H1 (cell line): ENCODE results near the gene IGFBP1. TPM values are rescaled to one million over a fixed set of nuclear protein-coding genes. Genes with fewer than 3 reads are reported as not detected.

Experiments used
- CHD2 ChIP-seq: IDR thresholded peaks from 2 replicates; pipeline ENCODE4 v1.6.1; 2012; ENCODE audit warnings: low read length, improper control_type of control experiment
- CTBP2 ChIP-seq: IDR thresholded peaks from 2 replicates; pipeline ENCODE4 v1.7.0; 2011; ENCODE audit warnings: borderline replicate concordance, mild to moderate bottlenecking, moderate library complexity, mixed read lengths, low read length; ENCODE audit not compliant: insufficient read depth, insufficient read length
- EP300 ChIP-seq, 2 experiments: IDR thresholded peaks; 1 replicate in 1 of 2; 2 replicates in 1 of 2; pipeline ENCODE4 v1.6.1; 2011 to 2012; ENCODE audit warnings: low read depth in 2 of 2, low read length in 2 of 2, mild to moderate bottlenecking in 2 of 2, borderline replicate concordance in 1 of 2, inconsistent platforms in 1 of 2, moderate library complexity in 1 of 2
- HDAC6 ChIP-seq: IDR thresholded peaks from one replicate; pipeline ENCODE4 v1.7.1; 2012; ENCODE audit warnings: low read depth, mild to moderate bottlenecking, inconsistent platforms, low read length, moderate library complexity
- JUND ChIP-seq: IDR thresholded peaks from 2 replicates; pipeline ENCODE4 v1.6.1; 2011; ENCODE audit warnings: mild to moderate bottlenecking, improper control_type of control experiment, low read length
- SIN3A ChIP-seq, 2 experiments: IDR thresholded peaks in 1 of 2; conservative IDR thresholded peaks in 1 of 2; 2 replicates each; pipeline ENCODE4 v1.6.1; 2011 to 2012; ENCODE audit warnings: low read length in 2 of 2, improper control_type of control experiment in 1 of 2, low read depth in 1 of 2, mild to moderate bottlenecking in 1 of 2
- TCF12 ChIP-seq: IDR thresholded peaks from 2 replicates; pipeline ENCODE4 v1.6.1; 2011; ENCODE audit warnings: low read depth, mild to moderate bottlenecking, low read length
- polyA plus RNA-seq, 7 experiments: library from polyadenylated mRNA; depleted of rRNA in 3 of 7; stranded (reverse) in 5 of 7; unstranded in 2 of 7; fragments of >200 nt in 5 of 7; fragments of 200-250 nt in 2 of 7; gene quantifications; 1 replicate in 5 of 7; 2 replicates in 1 of 7; 4 replicates in 1 of 7; pipeline versions ENCODE4 v1.2.1 to v1.2.3, GENCODE V29; 2011 to 2013; ENCODE audit warnings: missing spikeins in 2 of 7, mixed read lengths in 2 of 7
- total RNA-seq: library from RNA; stranded (reverse); fragmentation: NEBNext Ultra II Directional; extraction: Animal tissue kit (Norgen Biotek cat#: 25700); gene quantifications from 2 replicates; pipeline ENCODE4 v1.2.1, GENCODE V29; 2021
- TF ChIP-seq, protein P1 (sequence below): fragments of 300-600 bp; sonication (generic); IDR thresholded peaks from 2 replicates; pipeline ENCODE4 v1.7.1; 2012; ENCODE audit warnings: low read length, moderate library complexity, mild to moderate bottlenecking, inconsistent platforms; ENCODE audit not compliant: insufficient replicate concordance

Gene IGFBP1
- total and polyA plus RNA-seq, 2 of the 8 experiments (the other 6 are each of a cell fraction or from before 2014, with no cell fraction given) = not detected

DNA sequence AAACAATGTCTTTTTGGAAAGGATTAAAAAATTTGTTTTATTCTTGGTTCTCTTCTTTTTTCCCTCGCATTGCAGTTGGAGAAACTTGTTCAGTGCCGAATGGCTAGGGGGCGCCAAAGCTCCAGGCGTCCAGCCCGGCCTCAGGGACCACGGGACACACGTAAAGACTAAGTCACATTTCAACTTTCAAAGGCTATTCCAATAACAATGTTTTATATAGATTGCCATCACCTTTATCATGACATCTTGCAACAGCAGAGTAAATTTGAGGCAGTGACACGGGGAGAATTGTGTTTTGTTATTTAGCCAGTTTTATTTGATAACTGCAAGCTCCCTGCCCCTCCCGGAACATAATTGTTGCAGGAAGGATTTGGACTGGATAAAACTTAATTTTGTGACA lies 35.0 kb downstream of the IGFBP1 start (continued):
- TF ChIP-seq, protein P1, sequence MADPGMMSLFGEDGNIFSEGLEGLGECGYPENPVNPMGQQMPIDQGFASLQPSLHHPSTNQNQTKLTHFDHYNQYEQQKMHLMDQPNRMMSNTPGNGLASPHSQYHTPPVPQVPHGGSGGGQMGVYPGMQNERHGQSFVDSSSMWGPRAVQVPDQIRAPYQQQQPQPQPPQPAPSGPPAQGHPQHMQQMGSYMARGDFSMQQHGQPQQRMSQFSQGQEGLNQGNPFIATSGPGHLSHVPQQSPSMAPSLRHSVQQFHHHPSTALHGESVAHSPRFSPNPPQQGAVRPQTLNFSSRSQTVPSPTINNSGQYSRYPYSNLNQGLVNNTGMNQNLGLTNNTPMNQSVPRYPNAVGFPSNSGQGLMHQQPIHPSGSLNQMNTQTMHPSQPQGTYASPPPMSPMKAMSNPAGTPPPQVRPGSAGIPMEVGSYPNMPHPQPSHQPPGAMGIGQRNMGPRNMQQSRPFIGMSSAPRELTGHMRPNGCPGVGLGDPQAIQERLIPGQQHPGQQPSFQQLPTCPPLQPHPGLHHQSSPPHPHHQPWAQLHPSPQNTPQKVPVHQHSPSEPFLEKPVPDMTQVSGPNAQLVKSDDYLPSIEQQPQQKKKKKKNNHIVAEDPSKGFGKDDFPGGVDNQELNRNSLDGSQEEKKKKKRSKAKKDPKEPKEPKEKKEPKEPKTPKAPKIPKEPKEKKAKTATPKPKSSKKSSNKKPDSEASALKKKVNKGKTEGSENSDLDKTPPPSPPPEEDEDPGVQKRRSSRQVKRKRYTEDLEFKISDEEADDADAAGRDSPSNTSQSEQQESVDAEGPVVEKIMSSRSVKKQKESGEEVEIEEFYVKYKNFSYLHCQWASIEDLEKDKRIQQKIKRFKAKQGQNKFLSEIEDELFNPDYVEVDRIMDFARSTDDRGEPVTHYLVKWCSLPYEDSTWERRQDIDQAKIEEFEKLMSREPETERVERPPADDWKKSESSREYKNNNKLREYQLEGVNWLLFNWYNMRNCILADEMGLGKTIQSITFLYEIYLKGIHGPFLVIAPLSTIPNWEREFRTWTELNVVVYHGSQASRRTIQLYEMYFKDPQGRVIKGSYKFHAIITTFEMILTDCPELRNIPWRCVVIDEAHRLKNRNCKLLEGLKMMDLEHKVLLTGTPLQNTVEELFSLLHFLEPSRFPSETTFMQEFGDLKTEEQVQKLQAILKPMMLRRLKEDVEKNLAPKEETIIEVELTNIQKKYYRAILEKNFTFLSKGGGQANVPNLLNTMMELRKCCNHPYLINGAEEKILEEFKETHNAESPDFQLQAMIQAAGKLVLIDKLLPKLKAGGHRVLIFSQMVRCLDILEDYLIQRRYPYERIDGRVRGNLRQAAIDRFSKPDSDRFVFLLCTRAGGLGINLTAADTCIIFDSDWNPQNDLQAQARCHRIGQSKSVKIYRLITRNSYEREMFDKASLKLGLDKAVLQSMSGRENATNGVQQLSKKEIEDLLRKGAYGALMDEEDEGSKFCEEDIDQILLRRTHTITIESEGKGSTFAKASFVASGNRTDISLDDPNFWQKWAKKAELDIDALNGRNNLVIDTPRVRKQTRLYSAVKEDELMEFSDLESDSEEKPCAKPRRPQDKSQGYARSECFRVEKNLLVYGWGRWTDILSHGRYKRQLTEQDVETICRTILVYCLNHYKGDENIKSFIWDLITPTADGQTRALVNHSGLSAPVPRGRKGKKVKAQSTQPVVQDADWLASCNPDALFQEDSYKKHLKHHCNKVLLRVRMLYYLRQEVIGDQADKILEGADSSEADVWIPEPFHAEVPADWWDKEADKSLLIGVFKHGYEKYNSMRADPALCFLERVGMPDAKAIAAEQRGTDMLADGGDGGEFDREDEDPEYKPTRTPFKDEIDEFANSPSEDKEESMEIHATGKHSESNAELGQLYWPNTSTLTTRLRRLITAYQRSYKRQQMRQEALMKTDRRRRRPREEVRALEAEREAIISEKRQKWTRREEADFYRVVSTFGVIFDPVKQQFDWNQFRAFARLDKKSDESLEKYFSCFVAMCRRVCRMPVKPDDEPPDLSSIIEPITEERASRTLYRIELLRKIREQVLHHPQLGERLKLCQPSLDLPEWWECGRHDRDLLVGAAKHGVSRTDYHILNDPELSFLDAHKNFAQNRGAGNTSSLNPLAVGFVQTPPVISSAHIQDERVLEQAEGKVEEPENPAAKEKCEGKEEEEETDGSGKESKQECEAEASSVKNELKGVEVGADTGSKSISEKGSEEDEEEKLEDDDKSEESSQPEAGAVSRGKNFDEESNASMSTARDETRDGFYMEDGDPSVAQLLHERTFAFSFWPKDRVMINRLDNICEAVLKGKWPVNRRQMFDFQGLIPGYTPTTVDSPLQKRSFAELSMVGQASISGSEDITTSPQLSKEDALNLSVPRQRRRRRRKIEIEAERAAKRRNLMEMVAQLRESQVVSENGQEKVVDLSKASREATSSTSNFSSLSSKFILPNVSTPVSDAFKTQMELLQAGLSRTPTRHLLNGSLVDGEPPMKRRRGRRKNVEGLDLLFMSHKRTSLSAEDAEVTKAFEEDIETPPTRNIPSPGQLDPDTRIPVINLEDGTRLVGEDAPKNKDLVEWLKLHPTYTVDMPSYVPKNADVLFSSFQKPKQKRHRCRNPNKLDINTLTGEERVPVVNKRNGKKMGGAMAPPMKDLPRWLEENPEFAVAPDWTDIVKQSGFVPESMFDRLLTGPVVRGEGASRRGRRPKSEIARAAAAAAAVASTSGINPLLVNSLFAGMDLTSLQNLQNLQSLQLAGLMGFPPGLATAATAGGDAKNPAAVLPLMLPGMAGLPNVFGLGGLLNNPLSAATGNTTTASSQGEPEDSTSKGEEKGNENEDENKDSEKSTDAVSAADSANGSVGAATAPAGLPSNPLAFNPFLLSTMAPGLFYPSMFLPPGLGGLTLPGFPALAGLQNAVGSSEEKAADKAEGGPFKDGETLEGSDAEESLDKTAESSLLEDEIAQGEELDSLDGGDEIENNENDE = peak; percentile 87
- TF ChIP-seq TCF12 (no peak), JUND (no peak), CTBP2 (no peak), EP300 (IDR thresholded peaks at IDR 0.05; ENCODE audit: borderline replicate concordance in 1 of 2, low read depth in 2 of 2, low read length in 2 of 2) (no peak), CHD2 (no peak), SIN3A (conservative IDR thresholded peaks at IDR 0.05 in 1 of 2, IDR thresholded peaks at IDR 0.05 in 1 of 2; ENCODE audit: low read depth in 1 of 2, low read length in 2 of 2) (no peak), HDAC6 (no peak)
